GM12864 (cell line): ENCODE measurements around the gene SAMM50.

ENCODE experiments used
- DNase-seq: peaks from one replicate; pipeline ENCODE4 v3.0.0-alpha.2; 2011; ENCODE audit warnings: low read depth
- H3K4me3 ChIP-seq: 2 replicates; pipeline ENCODE4 v1.5.1; 2011; ENCODE audit warnings: mild to moderate bottlenecking, low read depth, low read length, control low read depth
- TF ChIP-seq, protein P1 (sequence below): IDR thresholded peaks from 2 replicates; pipeline ENCODE4 v1.5.1; 2011; ENCODE audit warnings: low read depth, mild to moderate bottlenecking, moderate library complexity, low read length, control low read depth, inconsistent platforms; ENCODE audit errors: missing control alignments

The SAMM50 gene

DNA sequence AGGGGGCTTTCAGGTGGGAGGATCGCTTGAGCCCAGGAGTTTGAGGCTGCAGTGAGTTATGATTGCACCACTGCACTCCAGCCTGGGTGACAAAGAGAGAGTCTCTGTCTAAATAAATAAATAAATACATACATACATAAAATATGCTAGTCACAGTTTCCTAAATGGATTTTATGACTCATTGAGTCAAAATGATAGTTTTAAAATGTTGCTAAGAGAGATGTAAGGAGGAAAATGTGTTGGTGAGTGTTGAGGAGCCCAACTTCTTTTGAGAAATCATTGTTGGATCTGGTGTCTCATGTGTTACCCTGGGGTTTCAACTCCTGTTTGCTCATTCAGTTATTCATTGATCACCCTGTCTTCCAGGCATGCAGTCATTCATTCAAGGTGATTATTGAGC, 89.9 kb downstream of the SAMM50 start:
- TF ChIP-seq, protein P1, sequence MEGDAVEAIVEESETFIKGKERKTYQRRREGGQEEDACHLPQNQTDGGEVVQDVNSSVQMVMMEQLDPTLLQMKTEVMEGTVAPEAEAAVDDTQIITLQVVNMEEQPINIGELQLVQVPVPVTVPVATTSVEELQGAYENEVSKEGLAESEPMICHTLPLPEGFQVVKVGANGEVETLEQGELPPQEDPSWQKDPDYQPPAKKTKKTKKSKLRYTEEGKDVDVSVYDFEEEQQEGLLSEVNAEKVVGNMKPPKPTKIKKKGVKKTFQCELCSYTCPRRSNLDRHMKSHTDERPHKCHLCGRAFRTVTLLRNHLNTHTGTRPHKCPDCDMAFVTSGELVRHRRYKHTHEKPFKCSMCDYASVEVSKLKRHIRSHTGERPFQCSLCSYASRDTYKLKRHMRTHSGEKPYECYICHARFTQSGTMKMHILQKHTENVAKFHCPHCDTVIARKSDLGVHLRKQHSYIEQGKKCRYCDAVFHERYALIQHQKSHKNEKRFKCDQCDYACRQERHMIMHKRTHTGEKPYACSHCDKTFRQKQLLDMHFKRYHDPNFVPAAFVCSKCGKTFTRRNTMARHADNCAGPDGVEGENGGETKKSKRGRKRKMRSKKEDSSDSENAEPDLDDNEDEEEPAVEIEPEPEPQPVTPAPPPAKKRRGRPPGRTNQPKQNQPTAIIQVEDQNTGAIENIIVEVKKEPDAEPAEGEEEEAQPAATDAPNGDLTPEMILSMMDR, result no peak
- DNase-seq, result no peak

More for the DNA sequence above, 89.9 kb downstream of the SAMM50 start:
- H3K4me3 ChIP-seq, result no peak overlapping the region
